Osteocyte (in vitro differentiated cells): ENCODE measurements around the gene DOK1. TPM values are rescaled to one million over a fixed set of nuclear protein-coding genes. Genes with fewer than 3 reads are reported as not detected.

Source experiments
- DNase-seq: peaks from one replicate; pipeline ENCODE4 v3.0.0; 2021; ENCODE audit warnings: mixed read lengths; ENCODE audit not compliant: unreplicated experiment; ENCODE audit errors: extremely low spot score
- H3K27ac Mint-ChIP-seq: one replicate; pipeline ENCODE4 v1.8.0; 2021; ENCODE audit warnings: mild to moderate bottlenecking, mixed read lengths; ENCODE audit not compliant: unreplicated experiment
- H3K27me3 Mint-ChIP-seq: one replicate; pipeline ENCODE4 v1.8.0; 2021; ENCODE audit warnings: mixed read lengths; ENCODE audit not compliant: unreplicated experiment
- H3K36me3 Mint-ChIP-seq: one replicate; pipeline ENCODE4 v1.8.0; 2021; ENCODE audit warnings: mixed read lengths; ENCODE audit not compliant: unreplicated experiment
- H3K4me1 Mint-ChIP-seq: one replicate; pipeline ENCODE4 v1.8.0; 2021; ENCODE audit warnings: mixed read lengths; ENCODE audit not compliant: unreplicated experiment
- H3K4me3 Mint-ChIP-seq: one replicate; pipeline ENCODE4 v1.8.0; 2021; ENCODE audit warnings: mild to moderate bottlenecking, moderate library complexity, mixed read lengths; ENCODE audit not compliant: unreplicated experiment
- H3K9me3 Mint-ChIP-seq: one replicate; pipeline ENCODE4 v1.8.0; 2021; ENCODE audit warnings: mixed read lengths; ENCODE audit not compliant: unreplicated experiment
- CTCF ChIP-seq: fragments of 200-600 bp; sonication (generic); IDR thresholded peaks from 2 replicates; pipeline ENCODE4 v1.5.0; 2021; ENCODE audit warnings: antibody characterized with exemption, mild to moderate bottlenecking, moderate library complexity
- total RNA-seq: library from RNA; stranded (reverse); gene quantifications from 2 replicates; pipeline ENCODE4 v1.2.1, GENCODE V29; 2021

Gene DOK1
- total RNA-seq, 1 donor from 2014 or later, result 17.7 TPM

GRCh38 chr2:74526649-74527230, 27.8 kb upstream of the DOK1 start:
- Mint-ChIP-seq H3K36me3 (peaks cover 17% of the 10 kb centered on the region), H3K4me3 (no peak overlapping the region), H3K27me3 (peaks cover 10% of the 10 kb centered on the region), H3K9me3 (no peaks in the 10 kb centered on the region), H3K27ac (no peak overlapping the region), H3K4me1 (peaks cover 24% of the 10 kb centered on the region)
- DNase-seq, result no peak
- no peak for TF ChIP-seq CTCF

- TF ChIP-seq CTCF, result no peak
- no peak for DNase-seq
- H3K27me3 Mint-ChIP-seq, result peaks cover under 1% of the 10 kb centered on the region
- H3K36me3 Mint-ChIP-seq, result peaks cover 17% of the 10 kb centered on the region
- no peaks in the 10 kb centered on the region for H3K9me3 Mint-ChIP-seq
- H3K4me3 Mint-ChIP-seq, result peak overlapping the region; percentile 95
- H3K4me1 Mint-ChIP-seq, result peaks cover 28% of the 10 kb centered on the region
- no peak overlapping the region for H3K27ac Mint-ChIP-seq
Observed at GRCh38 chr2:74527741-74528140, 26.8 kb upstream of the DOK1 start.

- Mint-ChIP-seq H3K27ac (peak overlapping the region; percentile 91), H3K36me3 (peaks cover 17% of the 10 kb centered on the region), H3K27me3 (no peaks in the 10 kb centered on the region), H3K4me3 (peak overlapping the region; percentile 95), H3K9me3 (no peaks in the 10 kb centered on the region), H3K4me1 (peaks cover 28% of the 10 kb centered on the region)
- no peak for TF ChIP-seq CTCF
- no peak for DNase-seq
Observed at GRCh38 chr2:74528600-74529356, 25.7 kb upstream of the DOK1 start.

- Mint-ChIP-seq H3K9me3 (no peaks in the 10 kb centered on the region), H3K4me1 (peaks cover 28% of the 10 kb centered on the region), H3K4me3 (peak within 1 kb of the TSS; percentile 95), H3K27me3 (no peaks in the 10 kb centered on the region), H3K36me3 (peaks cover 19% of the 10 kb centered on the region), H3K27ac (peak within 1 kb of the TSS; percentile 91)
- no peak for TF ChIP-seq CTCF
- peak; percentile 99 for DNase-seq
Observed at GRCh38 chr2:74529357-74530238, 24.9 kb upstream of the DOK1 start, which contains the start of the genes AUP1 and HTRA2. Gene AUP1, minus strand, starts transcription at chr2:74529706. Its CDS starts 77 bp downstream, at chr2:74529629. Gene HTRA2, plus strand, starts transcription at chr2:74529933. Its CDS starts 74 bp downstream, at chr2:74530007.
